Suprapubic skin (tissue), 4 donors: ENCODE data around the gene YEATS2.

Experiments
- POLR2A ChIP-seq, 2 donors: fragments of 450-650 bp; IDR thresholded peaks; one replicate each; pipeline ENCODE4 v1.6.1; 2017; ENCODE audit warnings: antibody characterized with exemption in 2 of 2, mild to moderate bottlenecking in 2 of 2, moderate library complexity in 2 of 2
- POLR2AphosphoS5 ChIP-seq, 3 donors: sonication (generic); formaldehyde crosslinking; IDR thresholded peaks; one replicate each; pipeline ENCODE4 v1.6.1; 2017; ENCODE audit warnings: antibody characterized with exemption in 3 of 3
- TF ChIP-seq, protein P1 (sequence below), 2 donors: fragments of 200-600 bp in 1 of 2; fragments of 450-650 bp in 1 of 2; sonication (generic) in 1 of 2; IDR thresholded peaks; one replicate each; pipeline ENCODE4 v1.5.1; 2016 to 2019; ENCODE audit warnings: antibody characterized with exemption in 2 of 2, mild to moderate bottlenecking in 1 of 2, moderate library complexity in 1 of 2

DNA sequence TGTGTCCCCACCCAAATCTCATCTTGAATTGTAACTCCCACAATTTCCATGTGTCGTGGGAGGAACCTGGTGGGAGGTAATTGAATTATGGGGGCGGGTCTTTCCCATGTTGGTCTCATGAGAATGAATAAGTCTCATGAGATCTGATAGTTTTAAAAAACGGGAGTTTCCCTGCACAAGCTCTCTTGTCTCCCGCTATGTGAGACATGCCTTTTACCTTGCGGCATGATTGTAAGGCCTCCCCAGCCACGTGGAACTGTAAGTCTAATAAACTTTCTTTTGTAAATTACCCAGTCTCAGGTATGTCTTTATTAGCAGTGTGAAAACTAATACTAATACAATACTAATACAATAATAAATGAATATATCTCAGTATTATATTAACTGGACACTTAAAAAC is 9.9 kb upstream of the YEATS2 start:
- TF ChIP-seq, protein P1, sequence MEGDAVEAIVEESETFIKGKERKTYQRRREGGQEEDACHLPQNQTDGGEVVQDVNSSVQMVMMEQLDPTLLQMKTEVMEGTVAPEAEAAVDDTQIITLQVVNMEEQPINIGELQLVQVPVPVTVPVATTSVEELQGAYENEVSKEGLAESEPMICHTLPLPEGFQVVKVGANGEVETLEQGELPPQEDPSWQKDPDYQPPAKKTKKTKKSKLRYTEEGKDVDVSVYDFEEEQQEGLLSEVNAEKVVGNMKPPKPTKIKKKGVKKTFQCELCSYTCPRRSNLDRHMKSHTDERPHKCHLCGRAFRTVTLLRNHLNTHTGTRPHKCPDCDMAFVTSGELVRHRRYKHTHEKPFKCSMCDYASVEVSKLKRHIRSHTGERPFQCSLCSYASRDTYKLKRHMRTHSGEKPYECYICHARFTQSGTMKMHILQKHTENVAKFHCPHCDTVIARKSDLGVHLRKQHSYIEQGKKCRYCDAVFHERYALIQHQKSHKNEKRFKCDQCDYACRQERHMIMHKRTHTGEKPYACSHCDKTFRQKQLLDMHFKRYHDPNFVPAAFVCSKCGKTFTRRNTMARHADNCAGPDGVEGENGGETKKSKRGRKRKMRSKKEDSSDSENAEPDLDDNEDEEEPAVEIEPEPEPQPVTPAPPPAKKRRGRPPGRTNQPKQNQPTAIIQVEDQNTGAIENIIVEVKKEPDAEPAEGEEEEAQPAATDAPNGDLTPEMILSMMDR (IDR thresholded peaks at IDR 0.05), result no peak
- TF ChIP-seq POLR2AphosphoS5 (IDR thresholded peaks at IDR 0.05) (no peak), POLR2A (IDR thresholded peaks at IDR 0.05) (no peak)
